ENCODE measurements around the gene RNF223.

DNA sequence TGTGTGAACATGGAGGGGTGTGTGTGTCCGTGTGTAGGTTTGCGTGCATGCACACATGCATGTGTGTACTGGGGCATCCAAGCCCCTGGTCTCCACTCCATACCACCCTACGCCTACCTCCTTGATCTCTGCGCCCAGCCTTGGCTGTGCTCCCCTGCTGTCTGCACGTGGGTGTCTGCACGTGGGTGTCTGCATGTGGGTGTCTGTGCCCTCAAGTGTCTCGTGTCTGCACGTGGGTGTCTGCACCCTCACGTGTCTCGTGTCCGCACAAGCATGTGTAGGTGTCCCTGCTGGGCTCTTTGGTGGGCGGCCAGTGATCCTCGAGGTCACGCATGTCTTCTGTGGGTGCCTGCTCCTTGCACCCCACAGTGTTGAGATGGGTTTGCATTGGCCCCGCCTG is 21.1 kb downstream of the RNF223 start:
- no peak for TF ChIP-seq EZH2 (IDR thresholded peaks at IDR 0.05)
- TF ChIP-seq, protein P1, sequence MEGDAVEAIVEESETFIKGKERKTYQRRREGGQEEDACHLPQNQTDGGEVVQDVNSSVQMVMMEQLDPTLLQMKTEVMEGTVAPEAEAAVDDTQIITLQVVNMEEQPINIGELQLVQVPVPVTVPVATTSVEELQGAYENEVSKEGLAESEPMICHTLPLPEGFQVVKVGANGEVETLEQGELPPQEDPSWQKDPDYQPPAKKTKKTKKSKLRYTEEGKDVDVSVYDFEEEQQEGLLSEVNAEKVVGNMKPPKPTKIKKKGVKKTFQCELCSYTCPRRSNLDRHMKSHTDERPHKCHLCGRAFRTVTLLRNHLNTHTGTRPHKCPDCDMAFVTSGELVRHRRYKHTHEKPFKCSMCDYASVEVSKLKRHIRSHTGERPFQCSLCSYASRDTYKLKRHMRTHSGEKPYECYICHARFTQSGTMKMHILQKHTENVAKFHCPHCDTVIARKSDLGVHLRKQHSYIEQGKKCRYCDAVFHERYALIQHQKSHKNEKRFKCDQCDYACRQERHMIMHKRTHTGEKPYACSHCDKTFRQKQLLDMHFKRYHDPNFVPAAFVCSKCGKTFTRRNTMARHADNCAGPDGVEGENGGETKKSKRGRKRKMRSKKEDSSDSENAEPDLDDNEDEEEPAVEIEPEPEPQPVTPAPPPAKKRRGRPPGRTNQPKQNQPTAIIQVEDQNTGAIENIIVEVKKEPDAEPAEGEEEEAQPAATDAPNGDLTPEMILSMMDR (IDR thresholded peaks at IDR 0.05) = no peak
- TF ChIP-seq EZH2phosphoT487 (IDR thresholded peaks at IDR 0.05) = no peak

Data from neural progenitor cell (in vitro differentiated cells).